Mucosa of descending colon (tissue), 3 donors: Measurements from ENCODE around the gene DAAM2. TPM values are rescaled to one million over a fixed set of nuclear protein-coding genes. Genes with fewer than 3 reads are reported as not detected.

ENCODE experiments used
- ATAC-seq: fragments of 200-7000 bp; cut with Tn5 transposase; one replicate; pipeline ENCODE4 v1.9.1; 2020; ENCODE audit warnings: mild to moderate bottlenecking, moderate library complexity
- DNase-seq, 3 donors: peaks; one replicate each; pipeline ENCODE4 v3.0.0-alpha.2; 2020
- H3K36me3 ChIP-seq: fragments of 200-600 bp; one replicate; pipeline ENCODE4 v1.8.0; 2021; ENCODE audit warnings: low read depth, mild to moderate bottlenecking
- H3K4me1 ChIP-seq: fragments of 200-600 bp; one replicate; pipeline ENCODE4 v1.8.0; 2021; ENCODE audit warnings: low read depth, mild to moderate bottlenecking
- H3K4me3 ChIP-seq: fragments of 200-600 bp; one replicate; pipeline ENCODE4 v1.8.0; 2021; ENCODE audit warnings: mild to moderate bottlenecking
- H3K9me3 ChIP-seq: fragments of 200-600 bp; one replicate; pipeline ENCODE4 v1.8.0; 2021; ENCODE audit warnings: mild to moderate bottlenecking
- intact Hi-C, 2 donors: fragments of 100-400 bp; cut with DNase I in 1 of 2; cut with micrococcal nuclease in 1 of 2; formaldehyde crosslinking; loops; one replicate each; pipeline versions ENCODE4 v1.11.0 to v1.11.1; 2022; cut with DNase I, micrococcal nuclease
- total RNA-seq, 3 donors: library from RNA; stranded (reverse); fragmentation: NEBNext Ultra II Directional in 2 of 3; extraction: Animal tissue kit (Norgen Biotek cat#: 25700) in 2 of 3; gene quantifications; one replicate each; pipeline versions ENCODE4 v1.2.1 to v1.2.4, GENCODE V29; 2021 to 2023
- TF ChIP-seq, protein P1 (sequence below): fragments of 200-600 bp; IDR thresholded peaks from one replicate; pipeline ENCODE4 v1.8.0; 2022; ENCODE audit warnings: antibody characterized with exemption, mild to moderate bottlenecking
- donor health status: DM: no; HTN: no; CAD: no; lungs with moderate emphysema.
- donor health status: DM: no; HTN: no; CAD: no.
- donor health status: DM: no; HTN: yes; CAD: no.

DAAM2 gene
- total RNA-seq, 3 donors from 2014 or later: 6.1 to 27.8 (median 9.1) TPM

DNA sequence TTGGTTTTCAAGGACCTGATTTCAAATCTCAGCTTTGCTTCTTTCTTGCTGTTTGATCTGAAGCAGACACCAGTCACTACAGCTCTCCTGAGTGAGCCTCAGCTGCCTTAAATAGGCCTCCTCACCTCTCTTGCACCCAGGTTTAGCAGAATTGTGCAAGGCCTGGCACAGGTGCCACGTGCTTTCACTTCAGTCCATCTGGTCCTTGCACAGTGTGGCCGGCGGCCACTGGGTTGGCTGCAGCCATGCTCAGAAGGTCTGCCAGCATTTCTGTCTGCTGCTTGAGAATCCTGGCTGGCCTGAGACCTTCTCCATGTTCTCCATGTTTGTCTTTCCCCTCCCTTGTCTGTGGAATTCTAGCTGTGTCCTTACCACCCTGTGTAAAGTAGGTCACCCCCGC is 14.5 kb upstream of the DAAM2 start:
- DNase-seq (no peak), ATAC-seq (no peak)
- intact Hi-C loops: no loop called here
- no peaks in the 10 kb centered on the region for H3K36me3 ChIP-seq
- no peaks in the 10 kb centered on the region for H3K9me3 ChIP-seq
- H3K4me3 ChIP-seq: no peak overlapping the region
- TF ChIP-seq, protein P1, sequence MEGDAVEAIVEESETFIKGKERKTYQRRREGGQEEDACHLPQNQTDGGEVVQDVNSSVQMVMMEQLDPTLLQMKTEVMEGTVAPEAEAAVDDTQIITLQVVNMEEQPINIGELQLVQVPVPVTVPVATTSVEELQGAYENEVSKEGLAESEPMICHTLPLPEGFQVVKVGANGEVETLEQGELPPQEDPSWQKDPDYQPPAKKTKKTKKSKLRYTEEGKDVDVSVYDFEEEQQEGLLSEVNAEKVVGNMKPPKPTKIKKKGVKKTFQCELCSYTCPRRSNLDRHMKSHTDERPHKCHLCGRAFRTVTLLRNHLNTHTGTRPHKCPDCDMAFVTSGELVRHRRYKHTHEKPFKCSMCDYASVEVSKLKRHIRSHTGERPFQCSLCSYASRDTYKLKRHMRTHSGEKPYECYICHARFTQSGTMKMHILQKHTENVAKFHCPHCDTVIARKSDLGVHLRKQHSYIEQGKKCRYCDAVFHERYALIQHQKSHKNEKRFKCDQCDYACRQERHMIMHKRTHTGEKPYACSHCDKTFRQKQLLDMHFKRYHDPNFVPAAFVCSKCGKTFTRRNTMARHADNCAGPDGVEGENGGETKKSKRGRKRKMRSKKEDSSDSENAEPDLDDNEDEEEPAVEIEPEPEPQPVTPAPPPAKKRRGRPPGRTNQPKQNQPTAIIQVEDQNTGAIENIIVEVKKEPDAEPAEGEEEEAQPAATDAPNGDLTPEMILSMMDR: no peak
- H3K4me1 ChIP-seq: no peaks in the 10 kb centered on the region

DNA sequence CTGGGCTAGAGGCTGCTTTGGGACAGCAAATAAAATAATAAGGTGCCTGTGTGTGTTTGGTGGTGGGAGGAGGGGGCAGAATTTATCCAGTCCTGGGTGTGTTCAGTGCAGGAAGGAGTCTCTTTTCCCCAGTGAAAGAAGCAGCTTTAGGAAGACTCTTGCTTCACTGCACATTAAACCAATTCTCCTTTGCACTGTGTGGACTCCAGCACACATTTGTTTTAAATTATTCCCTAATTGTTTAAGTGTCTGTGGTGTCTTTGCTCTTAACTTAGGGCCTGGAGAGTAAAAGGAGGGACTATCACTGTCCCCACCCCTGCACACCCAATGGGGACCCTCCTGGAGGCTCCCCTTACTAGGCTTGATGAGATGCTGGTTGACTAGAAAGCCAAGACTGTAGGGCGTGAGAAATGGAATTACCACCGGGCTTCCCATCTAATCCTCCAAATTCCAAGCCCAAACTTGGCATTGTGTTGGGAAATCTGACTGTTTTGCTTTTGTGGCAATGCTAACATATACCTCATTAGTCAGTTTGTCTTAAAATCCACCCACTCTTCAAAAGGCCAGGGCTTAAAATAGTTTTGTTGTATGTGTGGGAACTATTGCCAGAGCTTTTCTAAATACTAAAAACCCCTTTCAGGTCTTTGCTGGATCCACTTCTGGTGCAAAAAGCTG is 13.5 kb upstream of the DAAM2 start:
- no peak overlapping the region for H3K4me3 ChIP-seq
- H3K36me3 ChIP-seq: no peaks in the 10 kb centered on the region
- intact Hi-C loops: no loop called here
- ATAC-seq: no peak
- no peak for DNase-seq
- no peaks in the 10 kb centered on the region for H3K9me3 ChIP-seq
- H3K4me1 ChIP-seq: no peaks in the 10 kb centered on the region
- TF ChIP-seq, protein P1: no peak

DNA sequence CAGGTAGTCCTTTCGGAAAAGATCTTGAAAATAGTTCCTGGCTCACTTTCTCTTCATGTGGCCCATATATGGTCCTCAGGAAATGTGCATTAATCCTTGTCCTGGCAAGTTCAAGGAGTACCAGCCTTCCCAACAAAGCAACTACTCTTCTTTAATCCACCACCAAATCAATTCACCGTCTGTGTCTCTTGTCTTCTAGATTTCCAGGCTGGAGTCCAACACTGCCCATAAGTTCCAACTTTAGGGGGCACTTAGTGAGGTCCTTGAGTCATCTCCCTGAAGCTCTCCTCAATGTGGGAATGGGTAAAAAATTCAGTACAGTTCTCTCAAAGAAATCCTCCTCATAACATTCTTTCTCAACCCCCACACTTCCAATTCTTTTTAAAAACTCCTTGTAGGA is 6.9 kb upstream of the DAAM2 start:
- H3K4me1 ChIP-seq: no peaks in the 10 kb centered on the region
- intact Hi-C loops: no loop called here
- TF ChIP-seq, protein P1: no peak
- H3K36me3 ChIP-seq: no peaks in the 10 kb centered on the region
- ATAC-seq (no peak), DNase-seq (no peak)
- no peaks in the 10 kb centered on the region for H3K9me3 ChIP-seq
- H3K4me3 ChIP-seq: no peak overlapping the region

DNA sequence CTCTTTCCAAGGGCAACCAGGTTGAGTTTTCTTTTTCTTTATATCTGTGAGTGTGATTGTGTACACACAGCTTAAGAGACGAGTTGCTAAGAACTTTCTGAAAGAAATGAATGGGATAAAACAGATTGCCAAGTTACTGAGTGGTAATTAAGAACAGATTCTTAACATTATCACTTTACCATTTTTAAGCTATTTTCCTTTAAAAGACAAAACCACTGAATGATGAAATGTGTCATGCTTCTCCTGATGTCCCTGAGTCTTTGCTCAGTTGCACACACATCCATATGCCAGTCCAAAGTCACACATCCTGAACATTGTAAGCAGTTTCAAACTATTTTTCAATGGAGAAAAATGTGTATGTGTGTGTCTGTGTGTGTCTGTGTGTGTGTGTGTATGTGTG is 5.5 kb upstream of the DAAM2 start:
- TF ChIP-seq, protein P1: no peak
- no peaks in the 10 kb centered on the region for H3K36me3 ChIP-seq
- H3K4me1 ChIP-seq: no peaks in the 10 kb centered on the region
- DNase-seq (no peak), ATAC-seq (no peak)
- intact Hi-C loops: no loop called here
- no peak overlapping the region for H3K4me3 ChIP-seq
- H3K9me3 ChIP-seq: no peaks in the 10 kb centered on the region

DNA sequence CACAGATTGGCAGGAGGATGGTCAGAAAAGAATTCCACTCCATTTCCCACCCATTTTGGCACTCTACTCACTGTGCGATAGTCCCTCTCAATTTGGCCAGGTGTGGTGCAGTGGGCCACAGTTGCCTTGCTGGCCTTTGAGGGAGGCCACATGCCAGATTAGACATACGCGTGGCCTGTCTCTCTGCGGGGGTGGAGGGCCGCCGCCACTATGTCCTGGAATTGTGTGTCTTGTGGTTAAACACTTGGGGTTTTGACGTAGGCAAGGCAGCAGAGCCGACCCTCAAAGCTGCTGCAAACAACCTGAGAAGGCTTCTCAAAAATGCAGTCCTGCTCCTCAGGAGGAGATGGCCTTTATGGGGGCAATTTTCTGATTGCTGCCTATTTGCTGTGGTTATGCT is 4.9 kb upstream of the DAAM2 start:
- intact Hi-C loops: no loop called here
- no peaks in the 10 kb centered on the region for H3K9me3 ChIP-seq
- TF ChIP-seq, protein P1: no peak
- no peak for DNase-seq
- H3K4me3 ChIP-seq: no peak overlapping the region
- peaks cover under 1% of the 10 kb centered on the region for H3K4me1 ChIP-seq
- no peak for ATAC-seq
- no peaks in the 10 kb centered on the region for H3K36me3 ChIP-seq

DNA sequence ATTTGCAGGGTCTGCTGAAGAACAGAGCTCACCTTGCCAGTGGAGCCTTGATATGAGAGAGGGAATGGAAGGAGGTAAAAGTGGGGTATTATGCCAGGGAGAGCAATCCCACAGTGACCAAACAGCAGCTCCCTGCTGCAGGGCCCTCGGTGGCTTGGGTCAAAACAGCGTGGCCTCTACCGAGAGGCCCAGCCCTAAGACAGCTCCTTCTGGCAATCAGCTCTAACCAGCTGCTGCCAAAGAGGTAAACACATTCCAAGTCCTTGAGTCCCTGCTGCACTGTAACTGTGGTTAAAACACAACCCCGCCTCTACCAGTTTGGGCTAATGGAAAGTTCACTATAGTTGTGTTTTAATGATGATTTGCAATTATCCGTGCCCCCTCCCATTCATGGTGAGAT is 1.4 kb upstream of the DAAM2 start:
- intact Hi-C loops: no loop called here

More for the DNA sequence above, 1.4 kb upstream of the DAAM2 start:
- Histone ChIP-seq H3K4me1 (peaks cover 3% of the 10 kb centered on the region), H3K4me3 (no peak overlapping the region), H3K9me3 (no peaks in the 10 kb centered on the region), H3K36me3 (no peaks in the 10 kb centered on the region)
- DNase-seq: no peak
- ATAC-seq: peak; percentile 19
- TF ChIP-seq, protein P1: no peak
